PC-3 (cell line): Measurements from ENCODE around the gene TBX5. TPM values are rescaled to one million over a fixed set of nuclear protein-coding genes. Genes with fewer than 3 reads are reported as not detected.

ENCODE experiments used
- ATAC-seq: fragments of 200-7000 bp; cut with Tn5 transposase; 2 replicates; pipeline ENCODE4 v1.9.1; 2020; ENCODE audit warnings: mild to moderate bottlenecking, moderate library complexity
- BruUV-seq: library from RNA; stranded (reverse); fragments of 400-500 nt; replicated peaks from 2 replicates; lab custom pipeline; 2021; lab: Mats Ljungman, UMichigan
- CTCF ChIA-PET: fragments of 300-600 bp; sonication (Branson Sonifier 250); formaldehyde crosslinking; loops from one replicate; lab custom pipeline; 2022; ENCODE audit warnings: antibody characterized with exemption; lab: Charles Lee
- POLR2A ChIA-PET: fragments of 300-600 bp; sonication (Branson Sonifier 250); formaldehyde crosslinking; loops from one replicate; lab custom pipeline; 2022; ENCODE audit warnings: antibody characterized with exemption; ENCODE audit not compliant: unreplicated experiment; lab: Charles Lee
- DNase-seq: peaks from one replicate; pipeline ENCODE4 v3.0.0-alpha.2; 2015
- H2AFZ ChIP-seq: fragments of 300-600 bp; sonication (generic); 2 replicates; pipeline ENCODE4 v1.6.0; 2016; ENCODE audit warnings: antibody characterized with exemption, low read length
- H3F3A ChIP-seq: fragments of 300-600 bp; sonication (generic); one replicate; pipeline ENCODE4 v1.6.0; 2017; ENCODE audit warnings: antibody characterized with exemption, low read length, control low read depth, mild to moderate bottlenecking; ENCODE audit not compliant: unreplicated experiment
- H3K27ac ChIP-seq: fragments of 300-600 bp; sonication (generic); 2 replicates; pipeline ENCODE4 v1.5.1; 2016; ENCODE audit warnings: mild to moderate bottlenecking, low read length
- H3K27me3 ChIP-seq: fragments of 300-600 bp; sonication (generic); 2 replicates; pipeline ENCODE4 v1.6.1; 2016; ENCODE audit warnings: low read length, mixed read lengths
- H3K36me3 ChIP-seq: fragments of 300-600 bp; sonication (generic); 2 replicates; pipeline ENCODE4 v1.6.1; 2016; ENCODE audit warnings: low read depth, mixed run types, low read length, mixed read lengths
- H3K4me1 ChIP-seq: fragments of 300-600 bp; sonication (generic); 2 replicates; pipeline ENCODE4 v1.5.1; 2016; ENCODE audit warnings: low read length; ENCODE audit not compliant: insufficient read depth
- H3K4me2 ChIP-seq: fragments of 300-600 bp; sonication (generic); 2 replicates; pipeline ENCODE4 v1.6.0; 2016; ENCODE audit warnings: low read length
- H3K4me3 ChIP-seq: fragments of 300-600 bp; sonication (generic); 2 replicates; pipeline ENCODE4 v1.5.1; 2016; ENCODE audit warnings: mild to moderate bottlenecking, low read length, mixed read lengths
- H3K79me2 ChIP-seq: fragments of 300-600 bp; sonication (generic); 2 replicates; pipeline ENCODE4 v1.6.1; 2017; ENCODE audit warnings: low read length, mixed read lengths
- H3K9ac ChIP-seq: fragments of 300-600 bp; sonication (generic); 2 replicates; pipeline ENCODE4 v1.6.0; 2016; ENCODE audit warnings: mild to moderate bottlenecking, low read length
- H3K9me2 ChIP-seq: fragments of 300-600 bp; sonication (generic); replicated peaks from 2 replicates; pipeline ENCODE4 v1.6.1; 2016; ENCODE audit warnings: mixed run types, low read length, mixed read lengths
- H3K9me3 ChIP-seq: fragments of 300-600 bp; sonication (generic); 2 replicates; pipeline ENCODE4 v1.6.1; 2016; ENCODE audit warnings: low read length, mixed read lengths
- H4K20me1 ChIP-seq: fragments of 300-600 bp; sonication (generic); 2 replicates; pipeline ENCODE4 v1.6.1; 2016; ENCODE audit warnings: low read length, mixed read lengths
- EZH2 ChIP-seq: fragments of 300-600 bp; sonication (generic); IDR thresholded peaks from one replicate; pipeline ENCODE4 v1.6.1; 2017; ENCODE audit warnings: antibody characterized with exemption, mild to moderate bottlenecking, low read length; ENCODE audit not compliant: unreplicated experiment
- EZH2phosphoT487 ChIP-seq: fragments of 300-600 bp; sonication (generic); IDR thresholded peaks from 2 replicates; pipeline ENCODE4 v1.6.1; 2018; ENCODE audit warnings: mild to moderate bottlenecking, antibody characterized with exemption, low read length, borderline replicate concordance
- intact Hi-C: fragments of 100-400 bp; cut with micrococcal nuclease; formaldehyde crosslinking; loops from 2 replicates; pipeline ENCODE4 v1.9.0; 2023
- total RNA-seq: library from RNA; depleted of rRNA; stranded (reverse); fragments of >200 nt; gene quantifications from 2 replicates; pipeline ENCODE4 v1.2.3, GENCODE V29; 2014
- TF ChIP-seq, protein P1 (sequence below): fragments of 300-600 bp; sonication (generic); conservative IDR thresholded peaks from 2 replicates; pipeline ENCODE4 v1.5.1; 2017; ENCODE audit warnings: antibody characterized with exemption, low read depth, mild to moderate bottlenecking, low read length

TBX5 gene
- total RNA-seq, 1 experiment from 2014 or later: not detected

DNA sequence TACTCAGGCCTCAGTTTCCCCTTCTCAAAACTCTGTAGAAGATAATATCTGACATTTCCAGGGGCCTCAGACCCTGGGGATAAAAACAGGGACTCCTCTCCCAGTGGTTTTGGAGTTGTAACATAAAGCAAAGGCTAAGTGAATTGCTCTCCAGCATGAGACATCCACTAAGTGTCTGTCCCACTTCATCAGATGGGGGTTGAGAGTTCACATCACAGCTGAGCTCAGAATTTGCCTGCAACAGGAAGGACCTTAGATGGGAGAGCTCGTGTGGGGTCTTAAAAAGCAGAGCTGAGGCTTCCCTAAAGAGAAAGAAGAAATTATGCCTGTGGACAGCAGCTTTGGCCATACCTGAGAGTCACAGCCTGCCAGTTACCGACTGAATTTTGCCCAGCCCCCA lies 61.1 kb downstream of the TBX5 start:
- Histone ChIP-seq H3K36me3 (no peaks in the 10 kb centered on the region), H3K9me3 (no peaks in the 10 kb centered on the region), H3K9me2 (no peaks in the 10 kb centered on the region; the same call in 1 of the 2 replicates), H3K4me3 (no peak overlapping the region), H4K20me1 (no peaks in the 10 kb centered on the region), H3K27ac (no peak overlapping the region), H3F3A (no peaks in the 10 kb centered on the region), H2AFZ (no peak overlapping the region), H3K79me2 (no peaks in the 10 kb centered on the region), H3K4me2 (no peak overlapping the region), H3K27me3 (peaks cover 41% of the 10 kb centered on the region), H3K4me1 (no peaks in the 10 kb centered on the region), H3K9ac (no peak overlapping the region)
- DNase-seq: no peak
- no peak for ATAC-seq
- TF ChIP-seq EZH2phosphoT487 (no peak), EZH2 (no peak)
- TF ChIP-seq, protein P1, sequence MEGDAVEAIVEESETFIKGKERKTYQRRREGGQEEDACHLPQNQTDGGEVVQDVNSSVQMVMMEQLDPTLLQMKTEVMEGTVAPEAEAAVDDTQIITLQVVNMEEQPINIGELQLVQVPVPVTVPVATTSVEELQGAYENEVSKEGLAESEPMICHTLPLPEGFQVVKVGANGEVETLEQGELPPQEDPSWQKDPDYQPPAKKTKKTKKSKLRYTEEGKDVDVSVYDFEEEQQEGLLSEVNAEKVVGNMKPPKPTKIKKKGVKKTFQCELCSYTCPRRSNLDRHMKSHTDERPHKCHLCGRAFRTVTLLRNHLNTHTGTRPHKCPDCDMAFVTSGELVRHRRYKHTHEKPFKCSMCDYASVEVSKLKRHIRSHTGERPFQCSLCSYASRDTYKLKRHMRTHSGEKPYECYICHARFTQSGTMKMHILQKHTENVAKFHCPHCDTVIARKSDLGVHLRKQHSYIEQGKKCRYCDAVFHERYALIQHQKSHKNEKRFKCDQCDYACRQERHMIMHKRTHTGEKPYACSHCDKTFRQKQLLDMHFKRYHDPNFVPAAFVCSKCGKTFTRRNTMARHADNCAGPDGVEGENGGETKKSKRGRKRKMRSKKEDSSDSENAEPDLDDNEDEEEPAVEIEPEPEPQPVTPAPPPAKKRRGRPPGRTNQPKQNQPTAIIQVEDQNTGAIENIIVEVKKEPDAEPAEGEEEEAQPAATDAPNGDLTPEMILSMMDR: no peak
- intact Hi-C loops: no loop called here
- POLR2A ChIA-PET: no interaction called here
- BruUV-seq: no TSS peak
- CTCF ChIA-PET: no interaction called here

DNA sequence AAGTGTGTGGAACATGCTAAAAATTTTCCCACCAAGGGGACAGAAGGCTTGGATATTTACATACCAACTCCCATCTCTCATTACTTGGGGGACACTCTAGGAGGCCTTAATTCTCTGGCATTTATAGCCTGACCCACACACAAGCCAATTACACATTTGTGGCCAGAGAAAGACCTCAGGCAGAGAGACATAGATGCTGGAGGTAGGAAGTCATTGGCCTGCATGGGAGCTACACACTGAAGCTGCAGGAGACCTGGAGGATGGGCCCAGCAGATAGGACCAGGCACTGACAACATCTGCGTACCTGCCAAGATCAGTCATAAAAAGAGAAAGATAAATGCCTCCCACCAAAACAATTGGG lies 61.7 kb downstream of the TBX5 start:
- Histone ChIP-seq H3F3A (no peaks in the 10 kb centered on the region), H3K27ac (no peak overlapping the region), H4K20me1 (no peaks in the 10 kb centered on the region), H3K36me3 (no peaks in the 10 kb centered on the region), H3K9me2 (no peaks in the 10 kb centered on the region; the same call in 1 of the 2 replicates), H3K79me2 (no peaks in the 10 kb centered on the region), H2AFZ (no peak overlapping the region), H3K4me1 (no peaks in the 10 kb centered on the region), H3K4me2 (no peak overlapping the region), H3K4me3 (no peak overlapping the region), H3K9me3 (no peaks in the 10 kb centered on the region), H3K27me3 (peaks cover 39% of the 10 kb centered on the region), H3K9ac (no peak overlapping the region)
- intact Hi-C loops: no loop called here
- no TSS peak for BruUV-seq
- TF ChIP-seq EZH2phosphoT487: no peak
- no peak for TF ChIP-seq EZH2
- ATAC-seq (no peak), DNase-seq (no peak)
- ChIA-PET CTCF (no interaction called here), POLR2A (no interaction called here)

DNA sequence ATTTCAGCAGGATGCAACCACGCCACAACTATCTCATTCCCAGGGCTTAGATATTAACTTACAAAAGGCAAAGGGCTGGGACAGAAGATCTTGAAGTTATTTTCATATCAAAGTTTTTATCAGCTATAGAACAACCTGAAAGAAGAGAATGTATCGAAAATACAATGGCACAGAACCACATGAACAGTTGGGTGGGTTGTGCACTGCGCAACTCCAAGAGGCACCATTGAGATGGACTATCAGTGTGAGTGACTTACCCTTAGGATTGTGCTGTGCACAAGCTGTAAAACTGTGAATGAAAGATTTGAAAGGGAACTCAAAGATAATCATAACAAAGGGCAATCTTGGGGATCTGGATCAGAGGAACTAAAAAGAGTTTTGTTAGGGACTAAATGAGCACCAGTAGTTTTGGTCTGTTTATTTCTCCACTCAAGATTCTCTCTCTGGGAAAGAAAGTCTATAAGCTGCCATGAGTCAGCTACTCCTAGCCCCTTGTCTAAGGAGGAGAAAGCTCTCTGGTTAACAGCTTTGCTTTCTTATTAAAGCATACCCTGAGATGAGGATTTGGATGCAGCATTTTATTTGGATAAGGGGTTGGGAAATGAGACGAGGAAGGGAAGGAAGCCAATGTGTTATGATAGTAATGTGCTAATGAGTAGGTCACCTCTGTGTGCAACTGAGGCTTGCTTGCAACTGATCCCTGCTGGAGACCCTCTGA lies 62.2 kb downstream of the TBX5 start:
- Histone ChIP-seq H3K9me3 (no peaks in the 10 kb centered on the region), H3K4me3 (no peak overlapping the region), H3K4me1 (no peaks in the 10 kb centered on the region), H3K36me3 (no peaks in the 10 kb centered on the region), H3K4me2 (no peak overlapping the region), H3K9ac (no peak overlapping the region), H3F3A (no peaks in the 10 kb centered on the region), H3K79me2 (no peaks in the 10 kb centered on the region), H3K9me2 (no peaks in the 10 kb centered on the region; the same call in 1 of the 2 replicates), H3K27me3 (peaks cover 39% of the 10 kb centered on the region), H4K20me1 (no peaks in the 10 kb centered on the region), H2AFZ (no peak overlapping the region), H3K27ac (no peak overlapping the region)
- TF ChIP-seq, protein P1: no peak
- TF ChIP-seq EZH2phosphoT487: no peak
- no peak for TF ChIP-seq EZH2
- no TSS peak for BruUV-seq
- intact Hi-C loops: no loop called here
- CTCF ChIA-PET: interaction anchor here (0.7 kb wide), 1 partner anchor 165 kb away, joined by 4 read pairs; no protein-coding TSS in a partner anchor
- no peak for DNase-seq
- POLR2A ChIA-PET: no interaction called here
- ATAC-seq: no peak
